Stomach smooth muscle (tissue), 2 donors: ENCODE data around the gene LIN37.
"Not testable (repeated sequence)": the region's sequence is repeated elsewhere in the genome, so short reads cannot be mapped to it uniquely, and the experiment has no call there.

ENCODE experiments used
- H3K27ac ChIP-seq: one replicate; pipeline ENCODE4 v1.7.0; 2013; ENCODE audit warnings: mild to moderate bottlenecking, low read length, inconsistent platforms
- H3K27me3 ChIP-seq, 2 donors: one replicate each; pipeline ENCODE4 v1.7.0; 2013; ENCODE audit warnings: low read length in 2 of 2; ENCODE audit not compliant: insufficient read depth in 2 of 2, control insufficient read depth in 1 of 2
- H3K36me3 ChIP-seq, 2 donors: one replicate each; pipeline ENCODE4 v1.7.0; 2013; ENCODE audit warnings: low read length in 2 of 2; ENCODE audit not compliant: control insufficient read depth in 2 of 2, insufficient read depth in 2 of 2
- H3K4me1 ChIP-seq: one replicate; pipeline ENCODE4 v1.7.0; 2013; ENCODE audit warnings: low read length; ENCODE audit not compliant: control insufficient read depth, insufficient read depth
- H3K4me3 ChIP-seq, 2 donors: one replicate each; pipeline ENCODE4 v1.7.0; 2013; ENCODE audit warnings: low read length in 2 of 2
- H3K9ac ChIP-seq, 2 donors: one replicate each; pipeline ENCODE4 v1.7.0; 2013; ENCODE audit warnings: low read length in 2 of 2, mild to moderate bottlenecking in 1 of 2
- H3K9me3 ChIP-seq, 2 donors: one replicate each; pipeline ENCODE4 v1.7.0; 2013; ENCODE audit warnings: low read length in 2 of 2; ENCODE audit not compliant: control insufficient read depth in 2 of 2
- donor health status: healthy.
- donor health status: Pancreatic carcinoma.

LIN37 gene

GRCh38 chr19:35721374-35721773 lies 27.0 kb upstream of the LIN37 start:
- H3K27ac ChIP-seq: no peak overlapping the region
- peaks cover 43 to 47% of the 10 kb centered on the region in 2 donors for H3K36me3 ChIP-seq
- no peaks in the 10 kb centered on the region for H3K9me3 ChIP-seq
- no peak overlapping the region for H3K4me3 ChIP-seq
- H3K4me1 ChIP-seq: peaks cover 30% of the 10 kb centered on the region
- H3K9ac ChIP-seq: no peak overlapping the region
- no peaks in the 10 kb centered on the region for H3K27me3 ChIP-seq

- Histone ChIP-seq H3K9me3 (no peaks in the 10 kb centered on the region), H3K36me3 (peaks cover 53 to 56% of the 10 kb centered on the region in 2 donors)
Measured at GRCh38 chr19:35722461-35722860, 25.9 kb upstream of the LIN37 start.

GRCh38 chr19:35722897-35723296 lies 25.5 kb upstream of the LIN37 start:
- Histone ChIP-seq H3K4me1 (peaks cover 21% of the 10 kb centered on the region), H3K27ac (no peak overlapping the region), H3K4me3 (no peak overlapping the region), H3K9me3 (no peaks in the 10 kb centered on the region), H3K27me3 (no peaks in the 10 kb centered on the region), H3K9ac (no peak overlapping the region), H3K36me3 (peaks cover 57 to 60% of the 10 kb centered on the region in 2 donors)

More at GRCh38 chr19:35722461-35722860, 25.9 kb upstream of the LIN37 start:
- H3K9ac ChIP-seq: no peak overlapping the region
- H3K27me3 ChIP-seq: no peaks in the 10 kb centered on the region
- no peak overlapping the region for H3K27ac ChIP-seq
- H3K4me3 ChIP-seq: no peak overlapping the region
- H3K4me1 ChIP-seq: peaks cover 21% of the 10 kb centered on the region

- Histone ChIP-seq H3K9me3 (no peaks in the 10 kb centered on the region), H3K27ac (no peak overlapping the region), H3K9ac (no peak overlapping the region), H3K36me3 (peaks cover 64 to 67% of the 10 kb centered on the region in 2 donors), H3K27me3 (no peaks in the 10 kb centered on the region), H3K4me1 (peaks cover 17% of the 10 kb centered on the region), H3K4me3 (no peak overlapping the region)
Measured at GRCh38 chr19:35723671-35724070, 24.7 kb upstream of the LIN37 start.

- Histone ChIP-seq H3K4me1 (peaks cover 13% of the 10 kb centered on the region), H3K36me3 (peaks cover 69 to 72% of the 10 kb centered on the region in 2 donors)
- H3K9me3 ChIP-seq: not testable (repeated sequence)
Measured at GRCh38 chr19:35724132-35724531, 24.2 kb upstream of the LIN37 start.

GRCh38 chr19:35724560-35724959 lies 23.8 kb upstream of the LIN37 start:
- Histone ChIP-seq H3K4me3 (no peak overlapping the region), H3K27me3 (no peaks in the 10 kb centered on the region), H3K4me1 (peaks cover 8% of the 10 kb centered on the region), H3K36me3 (peaks cover 73 to 76% of the 10 kb centered on the region in 2 donors), H3K9ac (no peak overlapping the region), H3K9me3 (no peaks in the 10 kb centered on the region), H3K27ac (no peak overlapping the region)

More at GRCh38 chr19:35724132-35724531, 24.2 kb upstream of the LIN37 start:
- not testable (repeated sequence) for H3K27me3 ChIP-seq, H3K9ac ChIP-seq, H3K27ac ChIP-seq, H3K4me3 ChIP-seq

- H3K27me3 ChIP-seq: no peaks in the 10 kb centered on the region
- H3K4me3 ChIP-seq: no peak overlapping the region
- H3K9ac ChIP-seq: no peak overlapping the region
- no peak overlapping the region for H3K27ac ChIP-seq
- H3K36me3 ChIP-seq: peaks cover 79 to 84% of the 10 kb centered on the region in 2 donors
- no peaks in the 10 kb centered on the region for H3K9me3 ChIP-seq
- peaks cover 4% of the 10 kb centered on the region for H3K4me1 ChIP-seq
Measured at GRCh38 chr19:35725216-35725861, 23.0 kb upstream of the LIN37 start.

GRCh38 chr19:35727053-35727955 lies 21.1 kb upstream of the LIN37 start:
- H3K27me3 ChIP-seq: no peaks in the 10 kb centered on the region
- no peak overlapping the region for H3K4me3 ChIP-seq
- H3K4me1 ChIP-seq: no peaks in the 10 kb centered on the region
- no peak overlapping the region for H3K27ac ChIP-seq
- H3K9ac ChIP-seq: no peak overlapping the region
- no peaks in the 10 kb centered on the region for H3K9me3 ChIP-seq
- peaks cover 87 to 90% of the 10 kb centered on the region in 2 donors for H3K36me3 ChIP-seq

- Histone ChIP-seq H3K4me3 (no peak overlapping the region), H3K9ac (no peak overlapping the region), H3K36me3 (peaks cover 79 to 82% of the 10 kb centered on the region in 2 donors), H3K27ac (no peak overlapping the region), H3K27me3 (no peaks in the 10 kb centered on the region), H3K9me3 (no peaks in the 10 kb centered on the region), H3K4me1 (no peaks in the 10 kb centered on the region)
Measured at GRCh38 chr19:35727956-35728706, 20.2 kb upstream of the LIN37 start.

GRCh38 chr19:35729021-35729420 lies 19.4 kb upstream of the LIN37 start:
- Histone ChIP-seq H3K4me1 (no peaks in the 10 kb centered on the region), H3K36me3 (peaks cover 76 to 78% of the 10 kb centered on the region in 2 donors), H3K4me3 (no peak overlapping the region), H3K9ac (no peak overlapping the region), H3K27me3 (no peaks in the 10 kb centered on the region), H3K27ac (no peak overlapping the region), H3K9me3 (no peaks in the 10 kb centered on the region)
